H1 (cell line): Measurements from ENCODE around the gene EAF2. TPM values are rescaled to one million over a fixed set of nuclear protein-coding genes. Genes with fewer than 3 reads are reported as not detected.
A peak's percentile ranks its signal among the peaks of the same experiment; 100 is the strongest.

ENCODE experiments used
- CTCF ChIA-PET: fragments of 300-600 bp; sonication (Branson Sonifier 250); formaldehyde crosslinking; loops from one replicate; lab custom pipeline; 2021; ENCODE audit not compliant: partially characterized antibody; lab: Charles Lee
- POLR2A ChIA-PET: fragments of 300-600 bp; sonication (Branson Sonifier 250); formaldehyde crosslinking; loops from one replicate; lab custom pipeline; 2021; ENCODE audit warnings: inconsistent platforms; ENCODE audit not compliant: partially characterized antibody; lab: Charles Lee
- DNase-seq, 2 experiments: peaks; one replicate each; pipeline versions ENCODE4 v3.0.0 to v3.0.0-alpha.2; 2010 to 2022; ENCODE audit warnings: low spot score in 2 of 2, low read depth in 1 of 2, mixed read lengths in 1 of 2
- FAIRE-seq: peaks from 2 replicates; lab custom pipeline; 2011; peaks lifted over from hg19 to GRCh38; lab: Jason Lieb, UNC
- H2AFZ ChIP-seq: 2 replicates; pipeline ENCODE4 v1.8.1; 2012; ENCODE audit warnings: low read length, inconsistent platforms
- H2AK5ac ChIP-seq: 2 replicates; pipeline ENCODE4 v1.6.1; 2013; ENCODE audit warnings: low read depth, low read length
- H2BK120ac ChIP-seq: replicated peaks from 2 replicates; pipeline ENCODE3; 2013; ENCODE audit warnings: low read depth, low read length, inconsistent platforms
- H2BK12ac ChIP-seq: 2 replicates; pipeline ENCODE4 v1.6.1; 2013; ENCODE audit warnings: low read depth, low read length
- H2BK15ac ChIP-seq: 2 replicates; pipeline ENCODE4 v1.6.1; 2013; ENCODE audit warnings: low read length
- H2BK20ac ChIP-seq: 2 replicates; pipeline ENCODE4 v1.6.1; 2013; ENCODE audit warnings: low read length
- H2BK5ac ChIP-seq: 2 replicates; pipeline ENCODE4 v1.6.1; 2013; ENCODE audit warnings: low read depth, low read length
- H3K14ac ChIP-seq: 2 replicates; pipeline ENCODE4 v1.6.1; 2013; ENCODE audit warnings: inconsistent platforms; ENCODE audit not compliant: insufficient read length
- H3K18ac ChIP-seq: 2 replicates; pipeline ENCODE4 v1.6.1; 2013; ENCODE audit warnings: low read length; ENCODE audit errors: extremely low read depth
- H3K23ac ChIP-seq: 2 replicates; pipeline ENCODE4 v1.6.1; 2013; ENCODE audit warnings: inconsistent platforms; ENCODE audit not compliant: insufficient read length
- H3K23me2 ChIP-seq: 2 replicates; pipeline ENCODE4 v1.6.1; 2013; ENCODE audit warnings: low read depth, low read length
- H3K27ac ChIP-seq: 2 replicates; pipeline ENCODE4 v1.6.1; 2011; ENCODE audit warnings: low read depth, low read length, inconsistent platforms
- H3K27me3 ChIP-seq, 4 experiments: replicated peaks in 1 of 4; 1 replicate in 1 of 4; 2 replicates in 3 of 4; pipeline versions ENCODE4 v1.6.1 to v1.8.1; 2011 to 2013; ENCODE audit warnings: low read length in 3 of 4, mild to moderate bottlenecking in 3 of 4, inconsistent platforms in 2 of 4, mixed read lengths in 2 of 4, moderate library complexity in 1 of 4; ENCODE audit not compliant: control insufficient read depth in 3 of 4, insufficient read depth in 3 of 4; ENCODE audit errors: extremely low read depth in 1 of 4
- H3K36me3 ChIP-seq, 4 experiments: 2 replicates each; pipeline versions ENCODE4 v1.6.1 to v1.8.1; 2011 to 2013; ENCODE audit warnings: mild to moderate bottlenecking in 4 of 4, low read length in 3 of 4, moderate library complexity in 2 of 4, control low read depth in 1 of 4, inconsistent platforms in 1 of 4; ENCODE audit not compliant: insufficient read depth in 4 of 4, control insufficient read depth in 2 of 4
- H3K4ac ChIP-seq: replicated peaks from 2 replicates; pipeline ENCODE3; 2013; ENCODE audit warnings: low read length, low read depth, mixed read lengths, inconsistent platforms; ENCODE audit not compliant: insufficient read length
- H3K4me1 ChIP-seq, 4 experiments: replicated peaks in 1 of 4; 1 replicate in 1 of 4; 2 replicates in 3 of 4; pipeline versions ENCODE4 v1.6.1 to v1.8.1; 2011 to 2013; ENCODE audit warnings: low read length in 3 of 4, inconsistent platforms in 2 of 4, mixed read lengths in 1 of 4; ENCODE audit not compliant: insufficient read depth in 4 of 4, control insufficient read depth in 3 of 4
- H3K4me2 ChIP-seq, 2 experiments: 2 replicates each; pipeline versions ENCODE4 v1.6.1 to v1.8.1; 2011 to 2013; ENCODE audit warnings: low read depth in 2 of 2, low read length in 2 of 2, control low read depth in 1 of 2, inconsistent platforms in 1 of 2, mild to moderate bottlenecking in 1 of 2; ENCODE audit not compliant: insufficient read depth in 1 of 2
- H3K4me3 ChIP-seq, 4 experiments: fragments of 200-600, 300-600 bp in 1 of 4; sonication (generic), shearing (Covaris generic), sonication (Bioruptor Twin) in 1 of 4; 2 replicates each; pipeline versions ENCODE4 v1.5.1 to v1.8.1; 2011 to 2016; ENCODE audit warnings: low read length in 4 of 4, low read depth in 3 of 4, control low read depth in 2 of 4, inconsistent platforms in 2 of 4, mild to moderate bottlenecking in 2 of 4, mixed read lengths in 1 of 4, moderate library complexity in 1 of 4; ENCODE audit not compliant: insufficient read depth in 2 of 4; ENCODE audit errors: extremely low read depth in 1 of 4
- H3K56ac ChIP-seq: replicated peaks from 2 replicates; pipeline ENCODE3; 2013; ENCODE audit warnings: low read depth, mild to moderate bottlenecking, mixed read lengths, low read length, inconsistent platforms; ENCODE audit not compliant: insufficient read length
- H3K79me1 ChIP-seq: 2 replicates; pipeline ENCODE4 v1.6.1; 2013; ENCODE audit warnings: low read depth, low read length, control low read depth
- H3K79me2 ChIP-seq, 2 experiments: 2 replicates each; pipeline versions ENCODE4 v1.6.1 to v1.8.1; 2012 to 2013; ENCODE audit warnings: low read length in 2 of 2, mild to moderate bottlenecking in 2 of 2, inconsistent platforms in 1 of 2; ENCODE audit not compliant: insufficient read depth in 2 of 2, control insufficient read depth in 1 of 2
- H3K9ac ChIP-seq, 4 experiments: replicated peaks in 1 of 4; 1 replicate in 1 of 4; 2 replicates in 3 of 4; pipeline versions ENCODE4 v1.6.1 to v1.8.1; 2011 to 2013; ENCODE audit warnings: low read depth in 3 of 4, low read length in 3 of 4, control low read depth in 2 of 4, mild to moderate bottlenecking in 2 of 4, moderate library complexity in 2 of 4, inconsistent platforms in 1 of 4; ENCODE audit errors: extremely low read depth in 1 of 4
- H3K9me3 ChIP-seq, 2 experiments: 2 replicates each; pipeline versions ENCODE4 v1.6.1 to v1.8.1; 2012 to 2013; ENCODE audit warnings: mild to moderate bottlenecking in 2 of 2, moderate library complexity in 2 of 2, control low read depth in 1 of 2, inconsistent platforms in 1 of 2, low read depth in 1 of 2, low read length in 1 of 2, mixed read lengths in 1 of 2; ENCODE audit not compliant: insufficient read depth in 2 of 2
- H4K20me1 ChIP-seq, 2 experiments: replicated peaks in 1 of 2; 2 replicates each; pipeline versions ENCODE3 to v1.8.1; 2011 to 2013; ENCODE audit warnings: inconsistent platforms in 2 of 2, low read length in 2 of 2, mild to moderate bottlenecking in 1 of 2; ENCODE audit not compliant: insufficient read depth in 2 of 2, control insufficient read depth in 1 of 2
- H4K5ac ChIP-seq: 2 replicates; pipeline ENCODE4 v1.6.1; 2013; ENCODE audit warnings: low read length, low read depth, mixed read lengths, inconsistent platforms; ENCODE audit not compliant: insufficient read length
- H4K8ac ChIP-seq: 2 replicates; pipeline ENCODE4 v1.8.0; 2013; ENCODE audit warnings: mild to moderate bottlenecking, moderate library complexity, low read length, inconsistent platforms; ENCODE audit not compliant: insufficient read depth; ENCODE audit errors: extremely low read depth
- H4K91ac ChIP-seq: replicated peaks from 2 replicates; pipeline ENCODE3; 2013; ENCODE audit warnings: low read length, mixed read lengths, inconsistent platforms; ENCODE audit not compliant: insufficient read length
- CTBP2 ChIP-seq: IDR thresholded peaks from 2 replicates; pipeline ENCODE4 v1.7.0; 2011; ENCODE audit warnings: borderline replicate concordance, mild to moderate bottlenecking, moderate library complexity, mixed read lengths, low read length; ENCODE audit not compliant: insufficient read depth, insufficient read length
- GABPA ChIP-seq: IDR thresholded peaks from 2 replicates; pipeline ENCODE4 v1.6.1; 2011; ENCODE audit warnings: mild to moderate bottlenecking, low read length, moderate library complexity, borderline replicate concordance; ENCODE audit not compliant: insufficient read depth
- HDAC6 ChIP-seq: IDR thresholded peaks from one replicate; pipeline ENCODE4 v1.7.1; 2012; ENCODE audit warnings: low read depth, mild to moderate bottlenecking, inconsistent platforms, low read length, moderate library complexity
- PHF8 ChIP-seq: fragments of 200-600 bp; sonication (generic); conservative IDR thresholded peaks from 2 replicates; pipeline ENCODE4 v1.7.1; 2012; ENCODE audit warnings: low read depth, mild to moderate bottlenecking, inconsistent platforms, low read length, moderate library complexity
- YY1 ChIP-seq: IDR thresholded peaks from 2 replicates; pipeline ENCODE4 v1.6.1; 2011; ENCODE audit warnings: low read depth, mild to moderate bottlenecking, low read length
- WGBS, 2 experiments: shearing (Covaris generic) in 1 of 2; methylation state at CpG; one replicate each; pipeline versions ENCODE4 v1.1.6 to v1.1.7; 2013 to 2015; ENCODE audit warnings: low lambda C conversion rate in 2 of 2, mixed read lengths in 2 of 2, inconsistent platforms in 1 of 2, low coverage in 1 of 2, missing lambda C conversion rate in 1 of 2; ENCODE audit not compliant: insufficient replicate concordance in 2 of 2, insufficient coverage in 1 of 2, insufficient read length in 1 of 2; ENCODE audit errors: extremely low coverage in 1 of 2, missing lambda C conversion rate in 1 of 2; 5-methylcytosine and 5-hydroxymethylcytosine counted together
- polyA plus RNA-seq, 7 experiments: library from polyadenylated mRNA; depleted of rRNA in 3 of 7; stranded (reverse) in 5 of 7; unstranded in 2 of 7; fragments of >200 nt in 5 of 7; fragments of 200-250 nt in 2 of 7; gene quantifications; 1 replicate in 5 of 7; 2 replicates in 1 of 7; 4 replicates in 1 of 7; pipeline versions ENCODE4 v1.2.1 to v1.2.3, GENCODE V29; 2011 to 2013; ENCODE audit warnings: missing spikeins in 2 of 7, mixed read lengths in 2 of 7
- total RNA-seq: library from RNA; stranded (reverse); fragmentation: NEBNext Ultra II Directional; extraction: Animal tissue kit (Norgen Biotek cat#: 25700); gene quantifications from 2 replicates; pipeline ENCODE4 v1.2.1, GENCODE V29; 2021

Gene EAF2
- total and polyA plus RNA-seq, 2 of the 8 experiments (the other 6 are each of a cell fraction or from before 2014, with no cell fraction given) = 3.6 to 6.6 TPM

- Histone ChIP-seq H3K14ac (no peak overlapping the region), H3K56ac (no peak overlapping the region), H3K27ac (no peak overlapping the region), H3K9ac (no peak overlapping the region), H3K79me2 (peaks cover 0 to 18% of the 10 kb centered on the region in 2 experiments; a peak in 2 of 4 replicates), H3K79me1 (no peaks in the 10 kb centered on the region), H4K91ac (no peak overlapping the region), H2BK15ac (no peak overlapping the region), H3K4me3 (peak overlapping the region in 1 of 4 experiments; percentile 80; a peak in 2 of 8 replicates), H4K5ac (no peak overlapping the region), H2BK20ac (no peak overlapping the region), H2BK12ac (no peak overlapping the region), H4K8ac (no peak overlapping the region), H3K9me3 (no peaks in the 10 kb centered on the region), H3K36me3 (peaks cover 0 to 11% (median 2%) of the 10 kb centered on the region in 4 experiments; a peak in 3 of 8 replicates), H3K4me1 (no peaks in the 10 kb centered on the region; a peak in 2 of 7 replicates), H3K27me3 (0 out of 7 replicates have a peak, but pooled peaks cover 0 to 3% (median under 1%) of the 10 kb centered on the region in 4 experiments), H2BK5ac (no peak overlapping the region), H2BK120ac (no peak overlapping the region), H2AK5ac (no peak overlapping the region), H3K18ac (no peak overlapping the region), H3K4ac (no peak overlapping the region), H3K23me2 (peaks cover 11% of the 10 kb centered on the region), H3K4me2 (peak overlapping the region; percentile 85 to 88; a peak in 2 of 4 replicates), H4K20me1 (no peaks in the 10 kb centered on the region), H3K23ac (no peak overlapping the region), H2AFZ (no peak overlapping the region)
- CTCF ChIA-PET = interaction anchor here (0.5 kb wide), 1 partner anchor 548 kb away, joined by 3 read pairs; the partner anchor contains the start of gene FAM162A
- TF ChIP-seq CTBP2 (no peak), GABPA (no peak), HDAC6 (no peak), YY1 (no peak), PHF8 (no peak)
- 82% methylated on average over 4 of the region's 4 CpGs; no CpG with 5 or more reads in 1 of the 2 experiments for WGBS, 2 experiments
- POLR2A ChIA-PET = no interaction called here
- FAIRE-seq = no peak
- no peak for DNase-seq
Measured at GRCh38 chr3:121836064-121836463, 1.1 kb downstream of the EAF2 start.
